ENCODE results near the gene ALLC. TPM values are rescaled to one million over a fixed set of nuclear protein-coding genes. Genes with fewer than 3 reads are reported as not detected.

Gene ALLC
- total RNA-seq, 1 experiment from 2014 or later, result not detected

DNA sequence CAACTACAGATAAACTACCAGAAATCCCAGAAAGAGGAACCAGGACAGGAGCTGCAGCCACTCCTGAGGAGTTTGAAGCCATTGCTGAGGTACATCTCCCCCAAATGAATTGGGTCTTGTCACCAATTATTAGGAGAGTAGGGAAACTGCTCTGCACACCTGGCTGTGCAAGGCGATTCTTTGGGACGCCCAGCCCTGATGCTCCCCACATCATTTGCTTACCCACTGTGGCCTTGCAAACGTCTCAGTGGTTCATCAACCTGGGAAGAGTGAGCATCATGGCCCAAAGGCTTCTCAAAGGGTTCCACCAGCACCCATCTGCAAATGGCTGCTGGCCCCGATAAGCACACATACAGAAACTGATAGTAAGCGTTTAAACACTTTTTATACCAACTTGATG, 23.6 kb downstream of the ALLC start:
- CTCF ChIA-PET, result no interaction called here
- Mint-ChIP-seq H3K4me1 (ENCODE audit: low read depth, unreplicated experiment) (no peaks in the 10 kb centered on the region), H3K36me3 (ENCODE audit: insufficient read depth, unreplicated experiment) (no peaks in the 10 kb centered on the region), H3K4me3 (ENCODE audit: unreplicated experiment) (no peak overlapping the region), H3K27me3 (ENCODE audit: insufficient read depth, unreplicated experiment) (peaks cover 32% of the 10 kb centered on the region), H3K9me3 (ENCODE audit: unreplicated experiment) (no peaks in the 10 kb centered on the region), H3K27ac (ENCODE audit: unreplicated experiment) (no peak overlapping the region)
- no peaks in the 10 kb centered on the region for H3K4me1 ChIP-seq
- no peaks in the 10 kb centered on the region; the same call in 1 of the 2 replicates for H3K27me3 ChIP-seq (replicated peaks; ENCODE audit: control insufficient read depth, insufficient read depth, low read length)
- DNase-seq, result no peak
- POLR2A ChIA-PET, result no interaction called here
- H3K36me3 ChIP-seq (ENCODE audit: control insufficient read depth, insufficient read depth, low read length), result no peaks in the 10 kb centered on the region
- BruUV-seq (replicated peaks), result no TSS peak
- intact Hi-C loops (cut with micrococcal nuclease; ENCODE audit: unreplicated experiment), result no loop called here
- H3K9me3 ChIP-seq, result no peaks in the 10 kb centered on the region
- no peak overlapping the region for H3K4me3 ChIP-seq (ENCODE audit: low read depth, low read length)
- TF ChIP-seq, protein P1, sequence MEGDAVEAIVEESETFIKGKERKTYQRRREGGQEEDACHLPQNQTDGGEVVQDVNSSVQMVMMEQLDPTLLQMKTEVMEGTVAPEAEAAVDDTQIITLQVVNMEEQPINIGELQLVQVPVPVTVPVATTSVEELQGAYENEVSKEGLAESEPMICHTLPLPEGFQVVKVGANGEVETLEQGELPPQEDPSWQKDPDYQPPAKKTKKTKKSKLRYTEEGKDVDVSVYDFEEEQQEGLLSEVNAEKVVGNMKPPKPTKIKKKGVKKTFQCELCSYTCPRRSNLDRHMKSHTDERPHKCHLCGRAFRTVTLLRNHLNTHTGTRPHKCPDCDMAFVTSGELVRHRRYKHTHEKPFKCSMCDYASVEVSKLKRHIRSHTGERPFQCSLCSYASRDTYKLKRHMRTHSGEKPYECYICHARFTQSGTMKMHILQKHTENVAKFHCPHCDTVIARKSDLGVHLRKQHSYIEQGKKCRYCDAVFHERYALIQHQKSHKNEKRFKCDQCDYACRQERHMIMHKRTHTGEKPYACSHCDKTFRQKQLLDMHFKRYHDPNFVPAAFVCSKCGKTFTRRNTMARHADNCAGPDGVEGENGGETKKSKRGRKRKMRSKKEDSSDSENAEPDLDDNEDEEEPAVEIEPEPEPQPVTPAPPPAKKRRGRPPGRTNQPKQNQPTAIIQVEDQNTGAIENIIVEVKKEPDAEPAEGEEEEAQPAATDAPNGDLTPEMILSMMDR (IDR thresholded peaks at IDR 0.05; ENCODE audit: insufficient read depth in 1 of 2, low read depth in 1 of 2, low read length in 1 of 2, severe bottlenecking in 1 of 2, unreplicated experiment in 1 of 2), result no peak

DNA sequence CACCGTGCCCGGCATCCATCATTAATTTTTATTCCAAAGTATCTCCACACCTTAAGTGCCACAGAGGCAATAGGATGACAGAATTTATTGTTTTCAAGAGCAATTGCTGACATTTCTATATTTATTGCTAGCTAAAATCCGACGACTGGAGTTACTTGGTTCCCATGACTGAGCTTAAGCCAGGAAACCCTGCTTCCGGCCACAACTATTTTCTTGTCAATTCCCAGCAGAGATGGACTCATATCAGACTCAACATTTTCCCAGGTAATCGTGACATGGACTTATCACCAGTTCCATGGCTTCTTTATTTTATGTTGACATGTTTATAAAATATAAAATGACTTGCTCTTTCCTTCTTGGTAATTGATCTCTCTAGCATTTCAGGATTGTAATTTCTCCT, 24.8 kb downstream of the ALLC start:
- Mint-ChIP-seq H3K27me3 (ENCODE audit: insufficient read depth, unreplicated experiment) (peaks cover 28% of the 10 kb centered on the region), H3K36me3 (ENCODE audit: insufficient read depth, unreplicated experiment) (no peaks in the 10 kb centered on the region), H3K9me3 (ENCODE audit: unreplicated experiment) (no peaks in the 10 kb centered on the region), H3K4me1 (ENCODE audit: low read depth, unreplicated experiment) (no peaks in the 10 kb centered on the region), H3K27ac (ENCODE audit: unreplicated experiment) (no peak overlapping the region), H3K4me3 (ENCODE audit: unreplicated experiment) (no peak overlapping the region)
- no TSS peak for BruUV-seq (replicated peaks)
- no peaks in the 10 kb centered on the region for H3K27me3 ChIP-seq (replicated peaks; ENCODE audit: control insufficient read depth, insufficient read depth, low read length)
- DNase-seq, result no peak
- TF ChIP-seq, protein P1 (IDR thresholded peaks at IDR 0.05; ENCODE audit: insufficient read depth in 1 of 2, low read depth in 1 of 2, low read length in 1 of 2, severe bottlenecking in 1 of 2, unreplicated experiment in 1 of 2), result no peak
- H3K4me3 ChIP-seq (ENCODE audit: low read depth, low read length), result no peak overlapping the region
- CTCF ChIA-PET, result no interaction called here
- H3K36me3 ChIP-seq (ENCODE audit: control insufficient read depth, insufficient read depth, low read length), result no peaks in the 10 kb centered on the region
- H3K9me3 ChIP-seq, result no peaks in the 10 kb centered on the region
- POLR2A ChIA-PET, result no interaction called here
- intact Hi-C loops (cut with micrococcal nuclease; ENCODE audit: unreplicated experiment), result no loop called here
- H3K4me1 ChIP-seq, result no peaks in the 10 kb centered on the region

DNA sequence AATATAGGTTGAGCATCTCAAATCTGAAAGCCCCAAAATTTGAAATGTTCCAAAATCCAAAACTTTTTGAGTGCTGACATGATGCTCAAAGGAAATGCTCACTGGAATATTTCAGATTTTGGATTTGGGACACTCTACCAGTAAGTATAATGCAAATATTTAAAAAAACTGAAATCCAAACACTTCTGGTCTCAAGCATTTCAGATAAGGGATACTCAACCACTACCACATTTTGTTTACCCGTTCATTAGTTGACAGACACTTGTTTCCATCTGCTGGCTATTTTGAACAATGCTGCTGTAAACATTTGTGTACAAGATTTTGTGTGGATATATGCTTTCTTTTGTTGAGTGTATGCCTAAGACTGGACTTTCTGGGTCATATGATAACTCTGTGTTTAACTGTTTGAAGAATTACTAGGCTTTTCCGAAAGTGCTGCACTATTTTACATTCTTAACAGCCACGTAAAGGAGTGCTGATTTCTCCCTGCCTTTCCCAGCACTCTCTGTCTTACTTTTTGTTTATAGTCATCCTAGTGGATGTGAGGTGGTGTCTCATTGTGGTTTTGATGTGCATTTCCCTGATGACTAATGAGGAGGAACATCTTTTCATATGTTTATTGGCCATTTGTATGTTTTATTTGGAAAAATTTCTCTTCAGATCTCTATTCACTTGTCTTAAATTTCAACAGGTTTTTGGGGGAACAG, 25.9 kb downstream of the ALLC start:
- H3K4me3 Mint-ChIP-seq (ENCODE audit: unreplicated experiment), result no peak overlapping the region
- no peaks in the 10 kb centered on the region for H3K4me1 Mint-ChIP-seq (ENCODE audit: low read depth, unreplicated experiment)
- TF ChIP-seq, protein P1 (IDR thresholded peaks at IDR 0.05; ENCODE audit: insufficient read depth in 1 of 2, low read depth in 1 of 2, low read length in 1 of 2, severe bottlenecking in 1 of 2, unreplicated experiment in 1 of 2), result no peak
- ChIA-PET POLR2A (no interaction called here), CTCF (no interaction called here)
- H3K4me1 ChIP-seq, result no peaks in the 10 kb centered on the region
- DNase-seq, result no peak
- intact Hi-C loops (cut with micrococcal nuclease; ENCODE audit: unreplicated experiment), result no loop called here
- BruUV-seq (replicated peaks), result no TSS peak
- no peaks in the 10 kb centered on the region for H3K36me3 Mint-ChIP-seq (ENCODE audit: insufficient read depth, unreplicated experiment)
- H3K9me3 Mint-ChIP-seq (ENCODE audit: unreplicated experiment), result no peaks in the 10 kb centered on the region
- no peak overlapping the region for H3K4me3 ChIP-seq (ENCODE audit: low read depth, low read length)
- no peaks in the 10 kb centered on the region for H3K36me3 ChIP-seq (ENCODE audit: control insufficient read depth, insufficient read depth, low read length)
- peaks cover 21% of the 10 kb centered on the region for H3K27me3 Mint-ChIP-seq (ENCODE audit: insufficient read depth, unreplicated experiment)
- H3K9me3 ChIP-seq, result no peaks in the 10 kb centered on the region
- H3K27ac Mint-ChIP-seq (ENCODE audit: unreplicated experiment), result no peak overlapping the region
- H3K27me3 ChIP-seq (replicated peaks; ENCODE audit: control insufficient read depth, insufficient read depth, low read length), result no peaks in the 10 kb centered on the region

Measured in Caco-2 (cell line).